ENCODE data around the gene TIAL1.

GRCh38 chr10:119608316-119609155 lies 11.8 kb upstream of the TIAL1 start:
- TF ChIP-seq CTCF (IDR thresholded peaks at IDR 0.05) (peak; percentile 64 to 75 (median 66)), POLR2A (IDR thresholded peaks at IDR 0.05) (no peak)
